Raji (cell line): ENCODE measurements around the gene FTCD.

Experiments used
- POLR2A ChIP-seq: IDR thresholded peaks from 2 replicates; pipeline ENCODE4 v1.6.1; 2011; ENCODE audit warnings: low read depth, low read length, control low read depth; ENCODE audit not compliant: insufficient read depth

Gene FTCD

GRCh38 chr21:46091631-46092025 lies 63.8 kb downstream of the FTCD start:
- no peak for TF ChIP-seq POLR2A

- TF ChIP-seq POLR2A = no peak
These were observed 64.3 kb downstream of the FTCD start for GRCh38 chr21:46091118-46091517.

- TF ChIP-seq POLR2A = no peak
These were observed 66.1 kb downstream of the FTCD start for GRCh38 chr21:46089285-46089684.

GRCh38 chr21:46088189-46088588 lies 67.2 kb downstream of the FTCD start:
- no peak for TF ChIP-seq POLR2A

- TF ChIP-seq POLR2A = no peak
These were observed 67.7 kb downstream of the FTCD start for GRCh38 chr21:46087641-46088040.
